ENCODE measurements around the gene AGMO.

Gene AGMO

GRCh38 chr7:15411019-15411418 is 150.8 kb downstream of the AGMO start:
- Histone ChIP-seq H3K4me1 (ENCODE audit: control insufficient read depth, insufficient read depth, low read length) (no peaks in the 10 kb centered on the region), H3K4me3 (ENCODE audit: low read length) (no peak overlapping the region), H3K9me3 (replicated peaks; ENCODE audit: low read length) (peaks cover 2% of the 10 kb centered on the region), H3K36me3 (ENCODE audit: insufficient read depth, low read length) (no peaks in the 10 kb centered on the region), H3K4me2 (ENCODE audit: low read length) (no peak overlapping the region), H3K27me3 (ENCODE audit: control insufficient read depth, insufficient read depth, low read length) (no peaks in the 10 kb centered on the region), H3K9ac (ENCODE audit: low read depth, low read length) (no peak overlapping the region)

GRCh38 chr7:15407910-15408309 is 153.9 kb downstream of the AGMO start:
- Histone ChIP-seq H3K9ac (ENCODE audit: low read depth, low read length) (no peak overlapping the region), H3K4me1 (ENCODE audit: control insufficient read depth, insufficient read depth, low read length) (no peaks in the 10 kb centered on the region)

GRCh38 chr7:15403751-15404150 is 158.1 kb downstream of the AGMO start:
- Histone ChIP-seq H3K27me3 (ENCODE audit: control insufficient read depth, insufficient read depth, low read length) (no peaks in the 10 kb centered on the region), H3K9me3 (replicated peaks; ENCODE audit: low read length) (no peaks in the 10 kb centered on the region)

More at GRCh38 chr7:15407910-15408309, 153.9 kb downstream of the AGMO start:
- H3K4me2 ChIP-seq (ENCODE audit: low read length) = no peak overlapping the region
- no peaks in the 10 kb centered on the region for H3K9me3 ChIP-seq (replicated peaks; ENCODE audit: low read length)
- no peaks in the 10 kb centered on the region for H3K27me3 ChIP-seq (ENCODE audit: control insufficient read depth, insufficient read depth, low read length)
- H3K4me3 ChIP-seq (ENCODE audit: low read length) = no peak overlapping the region
- H3K36me3 ChIP-seq (ENCODE audit: insufficient read depth, low read length) = no peaks in the 10 kb centered on the region

GRCh38 chr7:15403315-15403714 is 158.5 kb downstream of the AGMO start:
- Histone ChIP-seq H3K9ac (ENCODE audit: low read depth, low read length) (no peak overlapping the region), H3K4me1 (ENCODE audit: control insufficient read depth, insufficient read depth, low read length) (peaks cover 9% of the 10 kb centered on the region), H3K27me3 (ENCODE audit: control insufficient read depth, insufficient read depth, low read length) (no peaks in the 10 kb centered on the region), H3K36me3 (ENCODE audit: insufficient read depth, low read length) (no peaks in the 10 kb centered on the region), H3K9me3 (replicated peaks; ENCODE audit: low read length) (no peaks in the 10 kb centered on the region), H3K4me3 (ENCODE audit: low read length) (no peak overlapping the region), H3K4me2 (ENCODE audit: low read length) (no peak overlapping the region)

More at GRCh38 chr7:15403751-15404150, 158.1 kb downstream of the AGMO start:
- no peak overlapping the region for H3K9ac ChIP-seq (ENCODE audit: low read depth, low read length)
- no peak overlapping the region for H3K4me2 ChIP-seq (ENCODE audit: low read length)
- H3K4me1 ChIP-seq (ENCODE audit: control insufficient read depth, insufficient read depth, low read length) = peaks cover 9% of the 10 kb centered on the region
- no peaks in the 10 kb centered on the region for H3K36me3 ChIP-seq (ENCODE audit: insufficient read depth, low read length)
- no peak overlapping the region for H3K4me3 ChIP-seq (ENCODE audit: low read length)

GRCh38 chr7:15402436-15403136 is 159.2 kb downstream of the AGMO start:
- peaks cover 9% of the 10 kb centered on the region for H3K4me1 ChIP-seq (ENCODE audit: control insufficient read depth, insufficient read depth, low read length)
- H3K36me3 ChIP-seq (ENCODE audit: insufficient read depth, low read length) = no peaks in the 10 kb centered on the region
- no peak overlapping the region for H3K9ac ChIP-seq (ENCODE audit: low read depth, low read length)
- no peak overlapping the region for H3K4me3 ChIP-seq (ENCODE audit: low read length)
- no peaks in the 10 kb centered on the region for H3K9me3 ChIP-seq (replicated peaks; ENCODE audit: low read length)
- no peaks in the 10 kb centered on the region for H3K27me3 ChIP-seq (ENCODE audit: control insufficient read depth, insufficient read depth, low read length)
- no peak overlapping the region for H3K4me2 ChIP-seq (ENCODE audit: low read length)

- H3K9ac ChIP-seq (ENCODE audit: low read depth, low read length) = no peak overlapping the region
- no peak overlapping the region for H3K4me2 ChIP-seq (ENCODE audit: low read length)
- H3K4me3 ChIP-seq (ENCODE audit: low read length) = no peak overlapping the region
- no peaks in the 10 kb centered on the region for H3K9me3 ChIP-seq (replicated peaks; ENCODE audit: low read length)
- H3K27me3 ChIP-seq (ENCODE audit: control insufficient read depth, insufficient read depth, low read length) = no peaks in the 10 kb centered on the region
- H3K36me3 ChIP-seq (ENCODE audit: insufficient read depth, low read length) = no peaks in the 10 kb centered on the region
- H3K4me1 ChIP-seq (ENCODE audit: control insufficient read depth, insufficient read depth, low read length) = peaks cover 9% of the 10 kb centered on the region
Measured at GRCh38 chr7:15400440-15400839, 161.4 kb downstream of the AGMO start.

GRCh38 chr7:15399441-15399840 is 162.4 kb downstream of the AGMO start:
- Histone ChIP-seq H3K4me3 (ENCODE audit: low read length) (no peak overlapping the region), H3K9ac (ENCODE audit: low read depth, low read length) (no peak overlapping the region), H3K36me3 (ENCODE audit: insufficient read depth, low read length) (no peaks in the 10 kb centered on the region), H3K27me3 (ENCODE audit: control insufficient read depth, insufficient read depth, low read length) (no peaks in the 10 kb centered on the region), H3K9me3 (replicated peaks; ENCODE audit: low read length) (no peaks in the 10 kb centered on the region), H3K4me2 (ENCODE audit: low read length) (peak overlapping the region; percentile 28), H3K4me1 (ENCODE audit: control insufficient read depth, insufficient read depth, low read length) (peaks cover 9% of the 10 kb centered on the region)

GRCh38 chr7:15397922-15398760 is 163.7 kb downstream of the AGMO start:
- Histone ChIP-seq H3K9me3 (replicated peaks; ENCODE audit: low read length) (no peaks in the 10 kb centered on the region), H3K4me1 (ENCODE audit: control insufficient read depth, insufficient read depth, low read length) (peaks cover 9% of the 10 kb centered on the region), H3K36me3 (ENCODE audit: insufficient read depth, low read length) (no peaks in the 10 kb centered on the region), H3K9ac (ENCODE audit: low read depth, low read length) (no peak overlapping the region), H3K4me3 (ENCODE audit: low read length) (no peak overlapping the region), H3K27me3 (ENCODE audit: control insufficient read depth, insufficient read depth, low read length) (no peaks in the 10 kb centered on the region), H3K4me2 (ENCODE audit: low read length) (no peak overlapping the region)

- H3K4me2 ChIP-seq (ENCODE audit: low read length) = no peak overlapping the region
- no peaks in the 10 kb centered on the region for H3K36me3 ChIP-seq (ENCODE audit: insufficient read depth, low read length)
- no peak overlapping the region for H3K4me3 ChIP-seq (ENCODE audit: low read length)
- H3K9me3 ChIP-seq (replicated peaks; ENCODE audit: low read length) = no peaks in the 10 kb centered on the region
- H3K27me3 ChIP-seq (ENCODE audit: control insufficient read depth, insufficient read depth, low read length) = no peaks in the 10 kb centered on the region
- no peak overlapping the region for H3K9ac ChIP-seq (ENCODE audit: low read depth, low read length)
- H3K4me1 ChIP-seq (ENCODE audit: control insufficient read depth, insufficient read depth, low read length) = peaks cover 9% of the 10 kb centered on the region
Measured at GRCh38 chr7:15397159-15397550, 164.7 kb downstream of the AGMO start.

- Histone ChIP-seq H3K4me3 (ENCODE audit: low read length) (no peak overlapping the region), H3K9me3 (replicated peaks; ENCODE audit: low read length) (no peaks in the 10 kb centered on the region), H3K4me2 (ENCODE audit: low read length) (no peak overlapping the region), H3K9ac (ENCODE audit: low read depth, low read length) (no peak overlapping the region), H3K4me1 (ENCODE audit: control insufficient read depth, insufficient read depth, low read length) (peaks cover 9% of the 10 kb centered on the region), H3K27me3 (ENCODE audit: control insufficient read depth, insufficient read depth, low read length) (no peaks in the 10 kb centered on the region), H3K36me3 (ENCODE audit: insufficient read depth, low read length) (no peaks in the 10 kb centered on the region)
Measured at GRCh38 chr7:15396210-15397158, 165.3 kb downstream of the AGMO start.

GRCh38 chr7:15389073-15389472 is 172.7 kb downstream of the AGMO start:
- Histone ChIP-seq H3K9me3 (replicated peaks; ENCODE audit: low read length) (no peaks in the 10 kb centered on the region), H3K27me3 (ENCODE audit: control insufficient read depth, insufficient read depth, low read length) (no peaks in the 10 kb centered on the region), H3K4me2 (ENCODE audit: low read length) (no peak overlapping the region), H3K4me3 (ENCODE audit: low read length) (no peak overlapping the region), H3K4me1 (ENCODE audit: control insufficient read depth, insufficient read depth, low read length) (no peaks in the 10 kb centered on the region), H3K36me3 (ENCODE audit: insufficient read depth, low read length) (no peaks in the 10 kb centered on the region), H3K9ac (ENCODE audit: low read depth, low read length) (no peak overlapping the region)
